ENCODE data around the gene HOXC9. TPM values are rescaled to one million over a fixed set of nuclear protein-coding genes. Genes with fewer than 3 reads are reported as not detected.

The HOXC9 gene
- total and polyA plus RNA-seq, 12 donors, result not detected

- H3K27me3 ChIP-seq, result peaks cover 64 to 100% (median 100%) of the 10 kb centered on the region in 7 donors
- TF ChIP-seq CTCF (IDR thresholded peaks at IDR 0.05), result no peak
- H3K36me3 ChIP-seq, result no peaks in the 10 kb centered on the region
- no peaks in the 10 kb centered on the region for H3K9me3 ChIP-seq
- intact Hi-C loops (cut with DNase I), result no loop called here
- H3K4me1 ChIP-seq, result peaks cover 0 to 22% (median 2%) of the 10 kb centered on the region in 9 donors
- no peak overlapping the region for H3K4me3 ChIP-seq
- no peak for DNase-seq
- no peak overlapping the region for H3K27ac ChIP-seq
- 15 to 17% methylated on average over 24 of the region's 24 CpGs for WGBS, 2 donors
- ATAC-seq, result no peak
Observed at GRCh38 chr12:53968214-53969127, 31.5 kb upstream of the HOXC9 start.

- H3K27me3 ChIP-seq, result peaks cover 69 to 100% (median 100%) of the 10 kb centered on the region in 7 donors
- H3K36me3 ChIP-seq, result no peaks in the 10 kb centered on the region
- H3K27ac ChIP-seq, result no peak overlapping the region
- no peaks in the 10 kb centered on the region for H3K9me3 ChIP-seq
- no peak for TF ChIP-seq CTCF (IDR thresholded peaks at IDR 0.05)
- intact Hi-C loops (cut with DNase I), result no loop called here
- ATAC-seq, result no peak
- no peak for DNase-seq
- no peak overlapping the region for H3K4me3 ChIP-seq
- 12 to 17% methylated on average over 12 of the region's 12 CpGs for WGBS, 2 donors
- peaks cover 0 to 31% (median 9%) of the 10 kb centered on the region in 9 donors for H3K4me1 ChIP-seq
Observed at GRCh38 chr12:53969588-53970259, 30.2 kb upstream of the HOXC9 start.

GRCh38 chr12:53970451-53970850 is 29.5 kb upstream of the HOXC9 start:
- H3K36me3 ChIP-seq, result no peaks in the 10 kb centered on the region
- peaks cover 70 to 100% (median 100%) of the 10 kb centered on the region in 7 donors for H3K27me3 ChIP-seq
- H3K4me1 ChIP-seq, result peaks cover 2 to 39% (median 16%) of the 10 kb centered on the region in 9 donors
- 15 to 25% methylated on average over 4 of the region's 4 CpGs for WGBS, 2 donors
- no peaks in the 10 kb centered on the region for H3K9me3 ChIP-seq
- no peak for DNase-seq
- TF ChIP-seq CTCF (IDR thresholded peaks at IDR 0.05), result no peak
- no peak for ATAC-seq
- no peak overlapping the region for H3K4me3 ChIP-seq
- intact Hi-C loops (cut with DNase I), result no loop called here
- no peak overlapping the region for H3K27ac ChIP-seq

- intact Hi-C loops (cut with DNase I), result no loop called here
- no peak overlapping the region for H3K4me3 ChIP-seq
- 53 to 68% methylated on average over 3 of the region's 3 CpGs for WGBS, 2 donors
- no peak for ATAC-seq
- H3K27me3 ChIP-seq, result peaks cover 72 to 100% (median 100%) of the 10 kb centered on the region in 7 donors
- H3K36me3 ChIP-seq, result no peaks in the 10 kb centered on the region
- no peak for TF ChIP-seq CTCF (IDR thresholded peaks at IDR 0.05)
- peaks cover 2 to 35% (median 16%) of the 10 kb centered on the region in 9 donors for H3K4me1 ChIP-seq
- DNase-seq, result no peak
- H3K27ac ChIP-seq, result no peak overlapping the region
- H3K9me3 ChIP-seq, result no peaks in the 10 kb centered on the region
Observed at GRCh38 chr12:53971129-53971528, 28.8 kb upstream of the HOXC9 start.

Measured in heart right ventricle (tissue), 16 donors.